GM12892 (cell line): ENCODE measurements around the gene KRR1.
A peak's percentile ranks its signal among the peaks of the same experiment; 100 is the strongest.
"Not testable (repeated sequence)": the region's sequence is repeated elsewhere in the genome, so short reads cannot be mapped to it uniquely, and the experiment has no call there.

Experiments used
- DNase-seq: peaks from one replicate; pipeline ENCODE4 v3.0.0; 2011; ENCODE audit not compliant: insufficient read length
- FAIRE-seq: peaks from 2 replicates; lab custom pipeline; 2011; peaks lifted over from hg19 to GRCh38; lab: Jason Lieb, UNC
- POLR2A ChIP-seq: IDR thresholded peaks from 2 replicates; pipeline ENCODE4 v1.6.1; 2011; ENCODE audit warnings: low read depth, low read length, control low read depth
- POLR2AphosphoS5 ChIP-seq: IDR thresholded peaks from 2 replicates; pipeline ENCODE4 v1.6.1; 2011; ENCODE audit warnings: low read depth, low read length, control low read depth
- TAF1 ChIP-seq: IDR thresholded peaks from 2 replicates; pipeline ENCODE4 v1.6.1; 2011; ENCODE audit warnings: low read depth, mild to moderate bottlenecking, control low read depth, low read length, borderline replicate concordance

KRR1 gene

GRCh38 chr12:75509621-75510020 is 1.8 kb downstream of the KRR1 start:
- DNase-seq (no peak), FAIRE-seq (no peak)
- TF ChIP-seq POLR2A (no peak), TAF1 (no peak), POLR2AphosphoS5 (no peak)

GRCh38 chr12:75508159-75508558 is 3.2 kb downstream of the KRR1 start:
- FAIRE-seq: no peak
- TF ChIP-seq POLR2AphosphoS5 (no peak), TAF1 (no peak), POLR2A (no peak)
- DNase-seq: no peak

GRCh38 chr12:75507086-75507485 is 4.3 kb downstream of the KRR1 start:
- FAIRE-seq: no peak

GRCh38 chr12:75505706-75506312 is 5.6 kb downstream of the KRR1 start:
- TF ChIP-seq POLR2A: no peak
- TF ChIP-seq POLR2AphosphoS5: no peak
- no peak for TF ChIP-seq TAF1
- DNase-seq (no peak), FAIRE-seq (no peak)

More at GRCh38 chr12:75507086-75507485, 4.3 kb downstream of the KRR1 start:
- DNase-seq: no peak
- TF ChIP-seq POLR2A (no peak), TAF1 (no peak), POLR2AphosphoS5 (no peak)

GRCh38 chr12:75503866-75504265 is 7.5 kb downstream of the KRR1 start:
- no peak for TF ChIP-seq POLR2A
- no peak for TF ChIP-seq TAF1
- no peak for TF ChIP-seq POLR2AphosphoS5
- no peak for DNase-seq
- FAIRE-seq: no peak

GRCh38 chr12:75503459-75503858 is 8.0 kb downstream of the KRR1 start:
- FAIRE-seq (no peak), DNase-seq (no peak)
- no peak for TF ChIP-seq TAF1
- TF ChIP-seq POLR2AphosphoS5: peak; percentile 37; the same call in 1 of the 2 replicates

GRCh38 chr12:75491169-75491568 is 20.2 kb downstream of the KRR1 start:
- TF ChIP-seq POLR2AphosphoS5 (no peak), TAF1 (no peak), POLR2A (no peak)
- FAIRE-seq (no peak), DNase-seq (no peak)

- DNase-seq: no peak
- TF ChIP-seq TAF1: no peak
- 0 out of 2 replicates have a peak, but pooled peaks have one; percentile 34 for TF ChIP-seq POLR2AphosphoS5
- TF ChIP-seq POLR2A: no peak
- FAIRE-seq: peak; percentile 68
These were observed 21.7 kb downstream of the KRR1 start for GRCh38 chr12:75489613-75490210.

GRCh38 chr12:75489187-75489586 is 22.2 kb downstream of the KRR1 start:
- TF ChIP-seq TAF1 (no peak), POLR2AphosphoS5 (no peak), POLR2A (no peak)
- no peak for DNase-seq
- FAIRE-seq: no peak

GRCh38 chr12:75488553-75488952 is 22.9 kb downstream of the KRR1 start:
- no peak for FAIRE-seq
- DNase-seq: no peak
- TF ChIP-seq POLR2AphosphoS5 (no peak), POLR2A (no peak), TAF1 (no peak)

- FAIRE-seq: no peak
- no peak for DNase-seq
These were observed 24.1 kb downstream of the KRR1 start for GRCh38 chr12:75487308-75487707.

GRCh38 chr12:75484450-75484849 is 27.0 kb downstream of the KRR1 start:
- not testable (repeated sequence) for DNase-seq, FAIRE-seq

More at GRCh38 chr12:75487308-75487707, 24.1 kb downstream of the KRR1 start:
- TF ChIP-seq POLR2A (no peak), TAF1 (no peak), POLR2AphosphoS5 (no peak)

- DNase-seq (no peak), FAIRE-seq (peak; percentile 51)
- TF ChIP-seq POLR2A: no peak
- no peak for TF ChIP-seq POLR2AphosphoS5
- no peak for TF ChIP-seq TAF1
These were observed 28.0 kb downstream of the KRR1 start for GRCh38 chr12:75483431-75483830.
